Left lung (tissue), 10 donors: Measurements from ENCODE around the gene ACTN1. TPM values are rescaled to one million over a fixed set of nuclear protein-coding genes. Genes with fewer than 3 reads are reported as not detected.

Experiments used
- ATAC-seq: fragments of 200-7000 bp; cut with Tn5 transposase; one replicate; pipeline ENCODE4 v1.9.1; 2020; ENCODE audit warnings: moderate library complexity
- DNase-seq, 4 donors: peaks; one replicate each; pipeline ENCODE4 v3.0.0-alpha.2; 2013 to 2020
- H3K27ac ChIP-seq, 2 donors: fragments of 200-600 bp; sonication (generic) in 1 of 2; one replicate each; pipeline versions ENCODE4 v1.5.0 to v1.8.0; 2020 to 2021
- H3K27me3 ChIP-seq, 2 donors: fragments of 200-600 bp; sonication (generic) in 1 of 2; one replicate each; pipeline versions ENCODE4 v1.5.0 to v1.8.0; 2020 to 2021
- H3K36me3 ChIP-seq, 2 donors: fragments of 200-600 bp; sonication (generic) in 1 of 2; one replicate each; pipeline versions ENCODE4 v1.5.0 to v1.8.0; 2020 to 2021
- H3K4me1 ChIP-seq, 2 donors: fragments of 200-600 bp; one replicate each; pipeline ENCODE4 v1.8.0; 2021
- H3K4me3 ChIP-seq, 2 donors: fragments of 200-600 bp; sonication (generic) in 1 of 2; one replicate each; pipeline versions ENCODE4 v1.5.0 to v1.8.0; 2020 to 2021; ENCODE audit warnings: mild to moderate bottlenecking in 1 of 2
- H3K9me3 ChIP-seq, 2 donors: fragments of 200-600 bp; sonication (generic) in 1 of 2; one replicate each; pipeline versions ENCODE4 v1.5.0 to v1.8.0; 2020 to 2021
- intact Hi-C, 2 donors: fragments of 100-400 bp; cut with DNase I; formaldehyde crosslinking; loops; one replicate each; pipeline versions ENCODE4 v1.11.2 to v1.14.2; 2022
- polyA plus RNA-seq, 6 donors: library from polyadenylated mRNA; unstranded; fragments of 120-200 nt; gene quantifications; one replicate each; pipeline ENCODE4 v1.2.1, GENCODE V29; 2013; ENCODE audit not compliant: insufficient read length in 6 of 6
- total RNA-seq, 2 donors: library from RNA; stranded (reverse); fragmentation: NEBNext Ultra II Directional; extraction: Animal tissue kit (Norgen Biotek cat#: 25700); gene quantifications; one replicate each; pipeline ENCODE4 v1.2.1, GENCODE V29; 2021
- TF ChIP-seq, protein P1 (sequence below), 2 donors: fragments of 200-600 bp; sonication (generic) in 1 of 2; IDR thresholded peaks; one replicate each; pipeline versions ENCODE4 v1.5.0 to v1.8.0; 2021; ENCODE audit warnings: antibody characterized with exemption in 2 of 2
- donor health status: DM: no; HTN: yes; CAD: no.
- donor health status: DM: no; HTN: no; CAD: no.

Gene ACTN1
- total and polyA plus RNA-seq, 8 donors, result 125 to 225 (median 146) TPM

DNA sequence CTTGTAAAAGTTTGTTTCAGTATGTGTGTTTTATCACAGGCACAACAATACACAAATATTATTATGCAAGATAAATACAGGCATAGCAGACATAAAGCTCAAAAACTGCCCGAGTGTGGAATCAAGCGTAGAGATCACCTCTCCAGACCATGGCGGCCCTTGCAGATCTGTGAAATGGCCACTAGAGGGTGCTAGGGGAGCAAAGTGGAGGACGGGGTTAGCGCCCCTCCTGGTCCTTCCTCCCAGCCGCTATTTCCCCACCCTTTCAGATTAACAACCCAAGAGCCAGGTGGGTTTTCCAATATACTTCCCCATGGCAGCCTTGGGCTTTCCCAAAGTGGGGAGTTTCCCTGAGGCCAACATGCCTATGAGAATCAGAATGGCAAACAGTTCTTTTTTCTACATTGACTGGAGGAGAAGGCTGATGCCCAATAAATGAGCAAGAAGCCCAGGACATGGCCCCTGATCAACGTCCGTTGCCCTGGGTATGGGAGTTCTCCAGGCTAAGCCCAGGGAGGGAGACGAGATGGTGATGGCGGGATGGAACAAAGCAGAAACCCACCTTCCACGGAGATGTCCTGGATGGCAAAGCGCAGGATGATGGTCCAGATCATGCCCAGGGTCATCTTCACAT is 67.4 kb downstream of the ACTN1 start:
- Histone ChIP-seq H3K27ac (peak overlapping the region in 1 of 2 donors; percentile 20), H3K36me3 (peaks cover 0 to 64% of the 10 kb centered on the region in 2 donors), H3K27me3 (no peaks in the 10 kb centered on the region), H3K4me1 (peaks cover 0 to 24% of the 10 kb centered on the region in 2 donors), H3K4me3 (no peak overlapping the region), H3K9me3 (no peaks in the 10 kb centered on the region)
- peak in 3 of 4 donors; percentile 64 to 84 (median 66) for DNase-seq
- TF ChIP-seq, protein P1, sequence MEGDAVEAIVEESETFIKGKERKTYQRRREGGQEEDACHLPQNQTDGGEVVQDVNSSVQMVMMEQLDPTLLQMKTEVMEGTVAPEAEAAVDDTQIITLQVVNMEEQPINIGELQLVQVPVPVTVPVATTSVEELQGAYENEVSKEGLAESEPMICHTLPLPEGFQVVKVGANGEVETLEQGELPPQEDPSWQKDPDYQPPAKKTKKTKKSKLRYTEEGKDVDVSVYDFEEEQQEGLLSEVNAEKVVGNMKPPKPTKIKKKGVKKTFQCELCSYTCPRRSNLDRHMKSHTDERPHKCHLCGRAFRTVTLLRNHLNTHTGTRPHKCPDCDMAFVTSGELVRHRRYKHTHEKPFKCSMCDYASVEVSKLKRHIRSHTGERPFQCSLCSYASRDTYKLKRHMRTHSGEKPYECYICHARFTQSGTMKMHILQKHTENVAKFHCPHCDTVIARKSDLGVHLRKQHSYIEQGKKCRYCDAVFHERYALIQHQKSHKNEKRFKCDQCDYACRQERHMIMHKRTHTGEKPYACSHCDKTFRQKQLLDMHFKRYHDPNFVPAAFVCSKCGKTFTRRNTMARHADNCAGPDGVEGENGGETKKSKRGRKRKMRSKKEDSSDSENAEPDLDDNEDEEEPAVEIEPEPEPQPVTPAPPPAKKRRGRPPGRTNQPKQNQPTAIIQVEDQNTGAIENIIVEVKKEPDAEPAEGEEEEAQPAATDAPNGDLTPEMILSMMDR (IDR thresholded peaks at IDR 0.05), result peak; percentile 96 to 98
- intact Hi-C loops, result loop anchor here in 1 of 2 donors (10.0 kb wide), 1 partner anchor 173 kb away; no protein-coding TSS in a partner anchor
- peak; percentile 95 for ATAC-seq

DNA sequence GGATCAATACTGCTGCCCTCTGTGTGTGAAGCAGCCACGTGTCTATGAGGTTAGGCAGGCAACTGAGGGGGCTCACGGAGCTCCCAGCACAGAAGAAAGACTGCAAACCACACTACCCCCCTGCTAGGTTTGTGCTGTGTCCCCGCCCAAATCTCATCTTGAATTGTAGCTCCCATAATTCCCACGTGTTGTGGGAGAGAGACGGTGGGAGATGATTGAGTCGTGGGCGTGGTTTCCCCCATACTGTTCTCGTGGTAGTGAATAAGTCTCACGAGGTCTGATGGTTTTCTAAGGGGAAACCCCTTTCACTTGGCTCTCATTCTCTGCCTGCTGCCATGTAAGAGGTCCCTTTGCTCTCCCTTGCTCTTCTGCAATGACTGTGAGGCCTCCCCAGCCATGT is 68.6 kb downstream of the ACTN1 start:
- no peak overlapping the region for H3K27ac ChIP-seq
- intact Hi-C loops, result loop anchor here in 1 of 2 donors (10.0 kb wide), 1 partner anchor 174 kb away; no protein-coding TSS in a partner anchor
- no peak overlapping the region for H3K4me3 ChIP-seq
- TF ChIP-seq, protein P1 (IDR thresholded peaks at IDR 0.05), result no peak
- ATAC-seq, result no peak
- no peaks in the 10 kb centered on the region for H3K27me3 ChIP-seq
- peaks cover 0 to 64% of the 10 kb centered on the region in 2 donors for H3K36me3 ChIP-seq
- H3K4me1 ChIP-seq, result peaks cover 0 to 24% of the 10 kb centered on the region in 2 donors
- no peak for DNase-seq
- no peaks in the 10 kb centered on the region for H3K9me3 ChIP-seq

- no peaks in the 10 kb centered on the region for H3K27me3 ChIP-seq
- H3K4me1 ChIP-seq, result peaks cover 0 to 18% of the 10 kb centered on the region in 2 donors
- TF ChIP-seq, protein P1 (IDR thresholded peaks at IDR 0.05), result no peak
- no peak overlapping the region for H3K27ac ChIP-seq
- no peaks in the 10 kb centered on the region for H3K9me3 ChIP-seq
- no peak overlapping the region for H3K4me3 ChIP-seq
- intact Hi-C loops, result no loop called here
- no peak for ATAC-seq
- no peak for DNase-seq
- H3K36me3 ChIP-seq, result peaks cover 0 to 75% of the 10 kb centered on the region in 2 donors
Measured at GRCh38 chr14:68908803-68909202, 70.3 kb downstream of the ACTN1 start.

GRCh38 chr14:68908201-68908600 is 70.9 kb downstream of the ACTN1 start:
- Histone ChIP-seq H3K4me1 (peaks cover 0 to 13% of the 10 kb centered on the region in 2 donors), H3K4me3 (no peak overlapping the region), H3K9me3 (no peaks in the 10 kb centered on the region), H3K27ac (no peak overlapping the region), H3K27me3 (no peaks in the 10 kb centered on the region), H3K36me3 (peaks cover 0 to 81% of the 10 kb centered on the region in 2 donors)
- DNase-seq (peak in 1 of 4 donors; percentile 9), ATAC-seq (no peak)
- intact Hi-C loops, result no loop called here
- TF ChIP-seq, protein P1 (IDR thresholded peaks at IDR 0.05), result no peak

DNA sequence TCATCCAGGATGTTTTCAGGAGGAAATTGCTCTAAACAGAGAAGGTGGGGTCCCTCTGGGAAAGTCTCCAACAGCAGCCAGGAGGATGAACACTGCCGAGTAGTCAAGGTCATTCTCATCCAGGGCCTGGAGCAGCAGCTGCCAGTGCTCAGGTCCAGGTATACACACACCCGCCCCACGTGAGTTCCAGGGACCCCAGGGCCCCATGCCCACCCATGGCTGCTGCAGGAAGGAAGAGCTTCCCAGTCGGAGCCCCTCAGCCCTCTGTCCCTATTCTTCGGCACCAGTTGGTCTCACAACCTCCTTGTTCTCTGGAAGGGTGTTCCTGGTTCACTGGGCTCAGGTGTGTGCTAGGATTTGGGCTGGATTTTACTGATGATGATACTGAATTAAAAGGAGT is 72.7 kb downstream of the ACTN1 start:
- ATAC-seq (no peak), DNase-seq (no peak)
- peaks cover 0 to 98% of the 10 kb centered on the region in 2 donors for H3K36me3 ChIP-seq
- no peak overlapping the region for H3K27ac ChIP-seq
- TF ChIP-seq, protein P1 (IDR thresholded peaks at IDR 0.05), result no peak
- H3K27me3 ChIP-seq, result no peaks in the 10 kb centered on the region
- no peak overlapping the region for H3K4me3 ChIP-seq
- intact Hi-C loops, result no loop called here
- peaks cover 0 to 4% of the 10 kb centered on the region in 2 donors for H3K4me1 ChIP-seq
- H3K9me3 ChIP-seq, result no peaks in the 10 kb centered on the region
